Stimulated activated CD4-positive, alpha-beta T cell treated with anti-CD3 and anti-CD28 coated beads, Interleukin-15, amount 100 ng/mL, for 48 hours (primary cell): Measurements from ENCODE around the gene TIE1.

Source experiments
- DNase-seq, 2 donors: peaks; one replicate each; pipeline ENCODE4 v3.0.0-alpha.2; 2020; ENCODE audit warnings: low read depth in 2 of 2

Gene TIE1

DNA sequence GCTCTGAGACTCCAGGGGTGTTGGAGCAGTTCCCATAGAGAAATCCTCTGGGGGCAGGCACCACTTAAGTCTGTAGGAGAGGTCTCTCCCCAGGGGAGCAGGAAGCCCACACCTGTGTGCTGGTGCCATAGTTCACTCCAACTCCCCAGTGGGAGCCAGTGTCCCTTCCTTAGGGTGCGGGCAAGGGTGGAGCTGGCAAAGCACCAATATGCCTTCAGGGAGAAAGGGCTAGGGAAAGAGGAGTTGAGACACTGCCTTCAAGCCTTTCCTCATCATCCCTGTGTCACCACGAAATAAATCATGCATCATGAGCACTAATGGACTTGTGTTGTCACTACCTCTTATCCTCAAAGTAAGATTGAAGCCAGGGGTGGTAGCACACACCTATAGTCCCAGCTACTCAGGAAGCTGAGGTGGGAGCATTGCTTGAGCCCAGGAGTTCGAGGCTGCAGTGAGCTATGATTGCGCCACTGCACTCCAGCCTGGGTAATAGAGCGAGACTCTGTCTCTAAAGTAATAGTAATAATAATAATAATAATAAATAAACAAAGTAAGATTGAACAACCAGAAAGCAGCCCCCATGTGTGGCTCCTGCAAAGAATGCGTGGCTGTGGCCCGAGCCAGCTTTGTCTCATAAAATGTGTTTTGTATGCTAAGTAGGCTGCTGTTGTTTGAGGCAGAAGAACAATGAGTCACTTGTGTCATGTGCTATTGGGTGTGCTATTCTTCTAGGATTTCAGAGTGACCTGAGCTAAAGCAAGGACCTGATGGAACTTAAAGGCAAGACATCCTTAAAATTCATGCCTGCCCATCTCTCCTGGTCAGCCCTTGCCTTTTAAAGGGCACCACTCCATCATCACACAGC, 6.7 kb upstream of the TIE1 start:
- DNase-seq = no peak

DNA sequence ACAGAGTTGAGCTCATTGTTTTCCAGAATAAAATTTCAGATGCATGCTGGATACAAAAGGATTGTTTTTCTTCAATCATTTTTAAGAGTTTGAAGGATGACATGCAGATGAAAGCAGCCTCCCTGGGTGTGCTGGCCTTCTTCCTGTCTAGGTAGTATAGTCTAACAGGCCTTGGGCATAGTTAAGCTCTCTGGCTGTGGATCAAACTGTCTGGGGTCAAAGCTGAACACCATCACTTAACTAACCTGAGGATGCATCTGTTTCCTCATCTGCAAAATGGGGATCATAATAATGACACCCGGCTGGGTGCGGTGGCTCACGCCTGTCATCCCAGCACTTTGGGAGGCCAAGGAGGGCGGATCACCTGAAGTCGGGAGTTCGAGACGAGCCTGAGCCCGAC, 6.0 kb upstream of the TIE1 start:
- DNase-seq = no peak

DNA sequence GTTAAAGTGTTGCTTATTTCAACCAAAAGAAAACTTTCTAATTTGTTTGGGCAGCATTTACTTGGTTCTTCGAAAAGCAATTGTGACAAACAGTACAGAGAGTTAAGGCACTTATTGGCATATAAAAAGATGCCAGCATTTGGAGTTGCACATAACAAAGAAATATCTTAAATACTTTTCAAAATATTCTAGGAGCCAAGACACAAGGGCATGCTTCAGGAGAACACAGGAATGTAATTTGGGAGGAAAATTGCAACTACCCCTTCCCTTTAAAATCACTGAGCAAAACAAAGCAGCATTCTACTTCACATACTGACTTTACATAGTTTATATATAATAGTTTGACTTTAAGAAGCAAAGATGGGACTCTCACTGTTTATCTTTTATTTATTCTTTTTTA, 4.6 kb upstream of the TIE1 start:
- no peak for DNase-seq

DNA sequence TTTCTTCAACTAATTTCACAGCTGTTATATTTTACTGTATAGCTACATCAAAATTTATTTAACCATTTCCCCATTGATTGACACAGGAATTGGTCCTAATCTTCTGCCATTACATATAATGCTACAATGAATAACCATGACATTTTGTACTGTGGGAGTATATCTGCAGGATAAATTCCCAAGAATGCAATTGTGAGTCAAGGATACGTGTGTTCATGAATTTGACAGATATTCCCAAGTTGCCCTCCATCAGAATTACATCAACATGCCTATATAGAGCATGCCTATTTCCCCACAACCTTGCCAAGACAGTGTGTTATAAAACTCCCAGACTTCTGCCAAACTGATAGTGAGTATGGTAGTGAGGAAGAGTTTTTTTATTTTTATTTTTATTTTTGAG, 2.7 kb upstream of the TIE1 start:
- DNase-seq = no peak

DNA sequence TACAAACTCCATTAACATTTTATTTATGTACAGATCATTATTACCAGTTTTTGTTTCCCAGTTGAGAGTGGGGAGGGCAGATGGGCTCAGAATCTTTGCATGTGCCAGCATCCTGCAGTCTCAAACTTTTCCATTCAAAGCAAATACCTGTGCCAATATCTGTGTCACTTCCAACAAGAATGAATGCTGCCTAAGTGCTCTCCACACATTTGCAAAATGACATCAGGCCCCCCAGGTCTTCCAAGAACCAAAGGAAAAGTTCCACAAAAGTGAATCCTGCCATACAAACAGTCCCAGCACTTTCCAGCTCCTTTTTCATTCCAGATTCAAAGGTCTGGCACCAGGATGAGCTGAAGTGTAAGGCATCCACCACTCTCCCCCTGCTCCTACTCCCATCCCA, 1.7 kb upstream of the TIE1 start:
- no peak for DNase-seq

DNA sequence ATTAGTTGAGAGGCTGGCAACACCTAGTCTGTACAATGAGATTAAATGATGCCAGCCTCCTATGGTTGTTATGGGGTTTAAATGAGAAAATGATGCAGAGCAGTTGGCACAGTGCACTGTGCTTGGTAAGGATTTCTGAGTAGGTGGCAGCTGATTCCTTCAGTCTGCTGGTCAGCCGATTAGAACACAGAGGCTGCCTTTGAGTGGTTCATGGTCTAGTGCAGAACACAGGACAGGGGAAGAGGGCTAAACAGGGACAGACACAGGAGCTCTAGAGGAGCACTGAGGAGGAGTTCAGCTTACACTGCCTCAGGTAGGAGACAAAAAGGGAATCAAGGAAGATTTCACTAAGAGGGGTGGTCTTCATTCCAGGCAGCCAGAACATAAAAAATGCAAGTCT, 1.4 kb downstream of the TIE1 start:
- no peak for DNase-seq

DNA sequence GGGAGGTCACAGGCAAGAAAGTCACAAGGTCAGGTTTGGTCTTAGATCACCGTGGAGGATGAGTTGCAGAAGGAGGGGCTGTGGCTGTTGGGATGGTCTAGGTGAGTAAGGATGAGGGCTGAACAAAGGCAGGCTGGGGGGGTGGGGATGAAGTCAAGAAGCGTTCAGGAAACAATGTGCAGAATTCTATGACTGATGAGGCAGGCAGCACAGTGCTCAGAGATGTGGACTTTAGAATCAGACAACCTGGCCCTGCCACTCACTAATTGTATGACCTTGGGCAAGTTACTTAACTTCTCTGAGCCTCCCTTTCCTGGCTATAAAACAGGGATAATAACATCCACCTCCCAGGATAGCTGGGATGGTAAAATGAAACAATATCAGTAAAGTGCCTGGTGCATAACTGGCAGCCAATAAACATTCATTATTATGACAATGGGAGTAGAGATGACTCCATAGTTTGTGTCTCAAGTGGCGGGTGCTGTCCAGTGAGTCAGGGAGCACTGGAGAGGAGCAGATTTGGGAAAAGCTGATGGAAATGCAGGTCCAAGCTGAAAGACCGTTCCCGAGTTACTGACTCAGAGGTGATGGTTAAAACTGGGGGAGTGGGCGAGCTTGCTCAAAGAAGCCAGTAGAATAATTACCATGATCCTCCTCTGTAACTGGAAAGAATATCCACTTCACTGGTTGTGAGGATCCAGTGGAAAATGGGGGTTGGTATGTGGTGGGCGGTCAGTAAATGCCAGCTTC, 2.1 kb downstream of the TIE1 start:
- DNase-seq = no peak

DNA sequence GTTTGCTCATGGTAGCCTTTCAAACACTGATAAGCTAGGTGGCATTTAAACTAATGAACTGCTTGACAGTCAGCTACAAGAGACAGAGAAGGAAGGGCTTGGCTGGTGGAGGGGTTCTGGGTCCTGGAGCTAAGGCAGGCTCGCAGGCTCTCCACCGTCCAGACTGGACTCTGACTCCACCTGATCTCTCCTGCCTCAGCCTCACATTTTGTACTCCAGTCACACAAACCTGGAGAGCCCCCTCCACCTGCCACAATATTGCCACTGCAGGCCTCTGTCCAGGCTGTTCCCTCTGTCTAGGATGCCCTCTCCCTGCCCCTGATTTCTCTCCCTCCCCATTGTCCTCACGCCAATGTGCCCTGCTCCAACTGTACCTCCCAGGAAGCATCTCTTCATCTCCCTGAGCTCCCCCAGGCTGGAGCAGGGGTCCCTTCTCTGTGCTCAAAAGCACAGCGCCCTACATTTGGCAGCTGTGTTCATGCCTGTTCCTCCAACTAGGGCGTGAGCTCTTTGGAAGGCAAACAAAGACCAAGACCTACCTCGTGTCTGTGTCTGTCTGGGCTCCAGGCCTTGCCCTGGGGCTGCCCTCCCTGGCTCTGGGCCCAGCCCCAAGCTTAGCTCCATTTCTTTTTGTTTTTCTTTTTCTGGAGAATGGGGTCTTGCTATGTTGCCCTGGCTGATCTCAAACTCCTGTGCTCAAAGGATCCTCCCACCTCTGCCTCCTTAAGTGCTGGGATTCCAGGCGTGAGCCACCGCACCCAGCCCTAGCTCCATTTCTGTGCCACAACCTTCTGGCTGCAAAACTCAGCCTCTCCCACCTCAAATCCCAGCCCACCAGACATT, 2.9 kb downstream of the TIE1 start:
- no peak for DNase-seq

DNA sequence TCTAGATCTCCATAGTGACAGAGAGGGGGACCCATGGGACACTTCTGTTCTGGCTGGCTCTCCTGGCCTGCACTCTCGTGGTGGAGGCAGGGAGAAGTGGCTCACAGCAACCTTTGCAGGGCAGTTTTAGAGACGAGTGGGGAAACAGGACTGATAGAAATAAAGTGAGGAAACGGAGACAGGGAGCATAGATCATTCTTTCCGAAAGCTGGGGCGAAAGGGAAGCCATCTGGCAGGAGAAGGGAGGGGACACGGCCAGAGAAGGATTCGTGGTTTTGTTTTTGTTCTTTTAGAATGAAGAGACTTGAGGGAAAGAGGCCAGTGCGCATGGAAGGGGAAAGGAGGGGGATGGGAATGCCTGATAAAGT, 3.5 kb downstream of the TIE1 start:
- DNase-seq = no peak

DNA sequence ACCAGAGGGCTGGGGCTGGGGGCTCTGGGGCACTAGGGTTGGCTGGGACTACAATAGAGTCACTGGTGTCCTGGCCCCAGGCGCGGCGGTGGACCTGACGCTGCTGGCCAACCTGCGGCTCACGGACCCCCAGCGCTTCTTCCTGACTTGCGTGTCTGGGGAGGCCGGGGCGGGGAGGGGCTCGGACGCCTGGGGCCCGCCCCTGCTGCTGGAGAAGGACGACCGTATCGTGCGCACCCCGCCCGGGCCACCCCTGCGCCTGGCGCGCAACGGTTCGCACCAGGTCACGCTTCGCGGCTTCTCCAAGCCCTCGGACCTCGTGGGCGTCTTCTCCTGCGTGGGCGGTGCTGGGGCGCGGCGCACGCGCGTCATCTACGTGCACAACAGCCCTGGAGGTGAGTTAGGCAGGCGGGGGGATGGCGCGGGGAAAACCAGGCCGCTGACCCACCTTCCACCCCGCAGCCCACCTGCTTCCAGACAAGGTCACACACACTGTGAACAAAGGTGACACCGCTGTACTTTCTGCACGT, 4.1 kb downstream of the TIE1 start:
- no peak for DNase-seq

DNA sequence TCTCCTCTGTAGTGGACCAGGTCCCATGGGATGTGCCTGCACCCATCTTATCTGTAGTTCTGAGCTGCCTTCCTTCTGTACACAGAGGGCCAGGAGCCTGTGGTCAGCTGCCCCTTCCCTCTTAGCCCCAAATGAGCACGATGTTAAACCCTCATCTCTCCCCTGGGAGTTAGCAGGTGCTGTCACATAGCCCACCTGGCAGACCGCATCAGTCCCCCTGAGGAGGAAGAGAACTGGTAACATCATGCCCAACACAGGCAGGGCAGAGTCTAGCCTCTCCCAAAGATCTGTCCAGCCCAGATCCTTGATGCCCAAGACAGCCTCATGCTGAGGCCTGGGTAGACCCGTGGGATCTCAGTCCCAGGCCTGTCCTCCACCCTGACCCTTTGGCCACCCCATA, 4.7 kb downstream of the TIE1 start:
- DNase-seq = no peak

DNA sequence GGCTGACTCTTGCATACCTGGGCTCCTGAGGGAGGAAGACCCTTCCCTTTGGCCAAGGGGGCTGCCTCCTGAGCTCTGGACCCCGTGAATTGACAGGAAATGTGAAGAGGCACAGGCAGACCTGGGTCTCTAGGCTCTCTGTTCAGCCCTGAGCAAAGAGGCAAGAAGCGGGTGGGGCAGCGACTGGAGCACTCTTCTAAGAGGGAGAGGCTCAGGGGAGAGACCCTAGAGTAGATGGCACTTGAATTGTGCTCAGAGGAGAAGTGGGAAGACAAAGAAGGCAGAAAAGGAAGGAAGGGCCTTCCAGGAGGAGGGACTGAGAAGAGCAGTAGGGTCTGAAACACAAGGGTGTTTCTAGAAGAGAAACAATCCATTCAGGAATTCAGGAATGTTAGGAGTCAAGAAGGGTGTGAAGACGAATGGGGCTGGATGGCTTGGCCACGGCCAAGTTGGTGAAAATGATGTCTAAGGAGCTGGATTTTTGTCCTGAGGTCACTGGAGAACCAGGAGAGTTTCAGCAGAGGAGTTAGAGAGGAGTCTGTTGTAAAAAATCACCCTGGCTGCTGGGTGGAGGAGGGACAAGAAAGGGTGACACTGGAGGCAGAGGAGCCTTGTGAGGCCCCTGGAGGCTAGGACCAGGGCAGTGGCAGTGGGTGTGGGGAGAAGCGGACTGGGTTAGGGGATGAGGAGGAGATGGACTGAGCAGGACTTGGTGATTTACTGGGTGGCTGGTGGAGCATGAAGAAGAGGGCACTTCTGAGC, 5.3 kb downstream of the TIE1 start:
- no peak for DNase-seq

DNA sequence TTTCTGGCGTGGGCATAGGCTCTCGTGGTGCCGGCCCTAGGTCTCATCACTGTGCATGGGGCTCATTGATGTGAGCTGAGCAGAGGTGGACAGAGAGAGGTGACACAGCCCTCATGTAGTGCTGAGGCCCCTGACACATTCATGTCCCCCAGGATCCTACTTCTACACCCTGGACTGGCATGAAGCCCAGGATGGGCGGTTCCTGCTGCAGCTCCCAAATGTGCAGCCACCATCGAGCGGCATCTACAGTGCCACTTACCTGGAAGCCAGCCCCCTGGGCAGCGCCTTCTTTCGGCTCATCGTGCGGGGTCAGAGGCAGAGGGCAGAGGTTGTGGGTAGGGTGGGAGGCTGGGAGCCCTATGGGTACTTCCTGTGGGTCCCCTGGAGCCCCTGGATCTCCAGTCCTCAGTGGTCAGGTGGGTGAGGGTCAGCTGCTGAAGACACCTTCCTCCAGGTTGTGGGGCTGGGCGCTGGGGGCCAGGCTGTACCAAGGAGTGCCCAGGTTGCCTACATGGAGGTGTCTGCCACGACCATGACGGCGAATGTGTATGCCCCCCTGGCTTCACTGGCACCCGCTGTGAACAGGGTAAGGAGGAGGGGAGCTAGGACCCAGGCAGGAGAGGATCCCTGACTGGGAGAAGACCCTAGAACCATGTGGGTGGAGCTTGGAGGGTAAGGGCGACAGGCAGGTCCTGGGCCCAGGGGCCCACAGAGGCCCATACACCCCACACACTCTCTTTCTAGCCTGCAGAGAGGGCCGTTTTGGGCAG, 6.1 kb downstream of the TIE1 start:
- no peak for DNase-seq

DNA sequence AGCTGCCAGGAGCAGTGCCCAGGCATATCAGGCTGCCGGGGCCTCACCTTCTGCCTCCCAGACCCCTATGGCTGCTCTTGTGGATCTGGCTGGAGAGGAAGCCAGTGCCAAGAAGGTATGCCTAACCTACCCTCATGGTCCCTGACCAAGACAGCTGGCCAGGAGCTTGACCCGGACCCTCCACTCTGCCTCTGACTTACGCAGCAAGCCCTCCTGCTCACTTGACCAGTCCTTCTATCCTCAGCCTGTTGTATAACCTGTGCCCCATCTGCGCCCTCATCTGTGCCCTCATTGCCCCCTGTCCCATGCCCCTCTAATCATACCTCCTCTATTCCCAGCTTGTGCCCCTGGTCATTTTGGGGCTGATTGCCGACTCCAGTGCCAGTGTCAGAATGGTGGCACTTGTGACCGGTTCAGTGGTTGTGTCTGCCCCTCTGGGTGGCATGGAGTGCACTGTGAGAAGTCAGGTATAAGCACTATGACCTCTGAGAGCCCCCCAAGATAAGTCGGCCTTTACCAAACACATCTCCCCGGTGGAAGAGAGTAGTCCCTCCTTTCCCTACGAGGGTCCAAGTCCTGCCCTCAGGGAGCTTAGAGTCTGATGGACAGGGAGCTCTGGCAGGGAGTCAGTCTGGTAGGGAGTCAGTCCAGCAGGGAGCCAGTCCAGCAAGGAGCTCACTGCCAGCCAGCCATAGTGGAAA, 6.8 kb downstream of the TIE1 start:
- no peak for DNase-seq

DNA sequence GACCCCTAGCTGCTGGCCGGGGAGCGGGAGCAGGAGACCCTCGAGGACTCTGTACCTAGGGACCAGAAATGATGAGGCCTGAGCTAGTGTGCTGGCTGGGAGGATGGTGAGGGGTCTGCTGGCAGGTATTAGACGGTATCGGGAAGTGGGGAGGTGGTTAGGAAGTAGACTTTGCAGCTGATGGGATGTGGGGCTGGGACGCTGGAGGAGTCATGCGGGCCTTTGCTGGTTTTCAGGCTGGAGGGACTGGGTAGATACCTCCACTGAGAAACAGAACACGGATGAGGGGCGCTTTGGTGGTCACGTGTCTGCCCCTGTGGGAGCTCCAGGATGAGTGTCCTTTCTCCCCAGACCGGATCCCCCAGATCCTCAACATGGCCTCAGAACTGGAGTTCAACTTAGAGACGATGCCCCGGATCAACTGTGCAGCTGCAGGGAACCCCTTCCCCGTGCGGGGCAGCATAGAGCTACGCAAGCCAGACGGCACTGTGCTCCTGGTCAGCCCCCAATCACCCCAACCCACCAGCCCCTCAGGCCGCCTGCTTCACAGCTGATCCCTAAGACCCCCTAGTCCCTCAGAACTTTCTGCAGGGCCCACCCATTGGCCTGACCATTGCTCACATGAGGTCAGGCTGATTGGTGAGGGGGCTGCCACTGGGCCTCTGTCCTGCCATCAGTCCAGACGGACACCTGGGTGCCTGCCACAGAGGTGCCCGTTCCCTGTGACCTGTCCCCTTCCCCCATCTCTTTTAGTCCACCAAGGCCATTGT, 8.0 kb downstream of the TIE1 start:
- no peak for DNase-seq

DNA sequence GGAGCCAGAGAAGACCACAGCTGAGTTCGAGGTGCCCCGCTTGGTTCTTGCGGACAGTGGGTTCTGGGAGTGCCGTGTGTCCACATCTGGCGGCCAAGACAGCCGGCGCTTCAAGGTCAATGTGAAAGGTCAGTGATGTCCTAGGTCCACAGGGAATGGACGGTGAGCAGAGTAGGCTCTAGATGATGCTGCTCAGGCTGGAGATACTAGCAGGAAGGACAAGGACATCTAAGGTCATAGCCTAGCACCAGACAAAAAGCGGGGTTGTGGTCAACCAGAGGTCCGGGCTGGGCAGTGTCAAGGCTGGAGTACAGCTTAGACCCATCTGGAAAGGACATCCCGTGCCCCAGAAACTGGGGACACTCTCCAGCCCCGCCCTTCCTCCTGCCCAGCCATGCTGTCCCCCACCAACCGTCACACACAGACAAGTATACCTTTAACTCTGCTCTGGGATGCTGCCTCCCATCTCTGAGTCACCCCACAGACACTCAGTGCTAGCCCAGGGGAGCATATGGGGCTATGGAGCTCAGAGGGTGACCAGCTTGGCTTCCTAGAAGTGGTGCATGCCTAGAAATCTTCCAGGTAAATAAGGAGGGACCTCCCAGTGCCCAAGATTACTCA, 8.7 kb downstream of the TIE1 start:
- no peak for DNase-seq

DNA sequence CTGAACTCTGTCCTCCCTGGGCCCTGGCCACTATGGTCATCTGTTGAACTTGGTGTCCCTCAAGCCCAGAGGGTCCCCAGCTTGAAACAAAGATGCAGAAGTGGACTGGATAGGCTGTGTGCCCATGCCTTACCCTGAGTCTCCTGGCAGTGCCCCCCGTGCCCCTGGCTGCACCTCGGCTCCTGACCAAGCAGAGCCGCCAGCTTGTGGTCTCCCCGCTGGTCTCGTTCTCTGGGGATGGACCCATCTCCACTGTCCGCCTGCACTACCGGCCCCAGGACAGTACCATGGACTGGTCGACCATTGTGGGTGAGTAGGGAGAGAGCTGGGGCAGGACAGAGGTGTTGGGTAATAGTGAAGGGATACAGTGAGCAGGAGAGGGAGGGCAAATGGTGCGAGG, 10.7 kb downstream of the TIE1 start:
- no peak for DNase-seq

DNA sequence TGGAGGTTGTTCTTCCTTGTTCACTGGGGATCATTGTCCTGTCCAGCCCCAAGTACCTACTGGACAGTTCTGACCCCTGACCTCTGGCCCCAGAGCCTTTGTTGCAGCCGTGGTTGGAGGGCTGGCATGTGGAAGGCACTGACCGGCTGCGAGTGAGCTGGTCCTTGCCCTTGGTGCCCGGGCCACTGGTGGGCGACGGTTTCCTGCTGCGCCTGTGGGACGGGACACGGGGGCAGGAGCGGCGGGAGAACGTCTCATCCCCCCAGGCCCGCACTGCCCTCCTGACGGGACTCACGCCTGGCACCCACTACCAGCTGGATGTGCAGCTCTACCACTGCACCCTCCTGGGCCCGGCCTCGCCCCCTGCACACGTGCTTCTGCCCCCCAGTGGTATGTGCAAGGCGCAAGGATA, 11.4 kb downstream of the TIE1 start:
- no peak for DNase-seq
